ENCODE results near the gene CRACR2A. TPM values are rescaled to one million over a fixed set of nuclear protein-coding genes. Genes with fewer than 3 reads are reported as not detected.

Gene CRACR2A
- total and polyA plus RNA-seq, 2 donors from 2014 or later, result 0.22 to 6.1 TPM

GRCh38 chr12:3628629-3629028, 124.3 kb downstream of the CRACR2A start:
- H3K9ac ChIP-seq (ENCODE audit: low read length in 3 of 3), result no peak overlapping the region
- FAIRE-seq (no peak), DNase-seq (no peak)
- TF ChIP-seq CTCF (IDR thresholded peaks at IDR 0.05; ENCODE audit: borderline replicate concordance, extremely low read depth, insufficient read depth), result no peak
- no peaks in the 10 kb centered on the region for H3K27me3 ChIP-seq (ENCODE audit: control insufficient read depth, insufficient read depth, low read length)
- H3K27ac ChIP-seq (ENCODE audit: low read depth in 2 of 2, low read length in 2 of 2), result no peak overlapping the region
- no peaks in the 10 kb centered on the region for H3K9me3 ChIP-seq (ENCODE audit: control insufficient read depth in 2 of 3, insufficient read depth in 1 of 3, low read length in 3 of 3)
- no peaks in the 10 kb centered on the region for H3K36me3 ChIP-seq (ENCODE audit: control insufficient read depth in 2 of 3, insufficient read depth in 3 of 3, low read length in 3 of 3)
- no peaks in the 10 kb centered on the region for H3K4me1 ChIP-seq (ENCODE audit: control insufficient read depth in 2 of 3, insufficient read depth in 2 of 3, low read depth in 1 of 3, low read length in 3 of 3)
- intact Hi-C loops (cut with DNase I), result no loop called here
- no peak overlapping the region for H3K4me3 ChIP-seq (ENCODE audit: low read length in 3 of 3)

GRCh38 chr12:3627336-3627735, 125.6 kb downstream of the CRACR2A start:
- no peak for DNase-seq
- TF ChIP-seq CTCF (IDR thresholded peaks at IDR 0.05; ENCODE audit: borderline replicate concordance, extremely low read depth, insufficient read depth), result no peak
- Histone ChIP-seq H3K27me3 (ENCODE audit: control insufficient read depth, insufficient read depth, low read length) (no peaks in the 10 kb centered on the region), H3K9ac (ENCODE audit: low read length in 3 of 3) (no peak overlapping the region), H3K4me3 (ENCODE audit: low read length in 3 of 3) (no peak overlapping the region), H3K9me3 (ENCODE audit: control insufficient read depth in 2 of 3, insufficient read depth in 1 of 3, low read length in 3 of 3) (no peaks in the 10 kb centered on the region), H3K4me1 (ENCODE audit: control insufficient read depth in 2 of 3, insufficient read depth in 2 of 3, low read depth in 1 of 3, low read length in 3 of 3) (no peaks in the 10 kb centered on the region), H3K27ac (ENCODE audit: low read depth in 2 of 2, low read length in 2 of 2) (no peak overlapping the region), H3K36me3 (ENCODE audit: control insufficient read depth in 2 of 3, insufficient read depth in 3 of 3, low read length in 3 of 3) (no peaks in the 10 kb centered on the region)
- FAIRE-seq, result no peak
- intact Hi-C loops (cut with DNase I), result no loop called here

GRCh38 chr12:3624273-3624672, 128.6 kb downstream of the CRACR2A start:
- FAIRE-seq, result no peak
- no peaks in the 10 kb centered on the region for H3K9me3 ChIP-seq (ENCODE audit: control insufficient read depth in 2 of 3, insufficient read depth in 1 of 3, low read length in 3 of 3)

More at GRCh38 chr12:3624273-3624672, 128.6 kb downstream of the CRACR2A start:
- no peaks in the 10 kb centered on the region for H3K4me1 ChIP-seq (ENCODE audit: control insufficient read depth in 2 of 3, insufficient read depth in 2 of 3, low read depth in 1 of 3, low read length in 3 of 3)
- H3K27ac ChIP-seq (ENCODE audit: low read depth in 2 of 2, low read length in 2 of 2), result no peak overlapping the region
- intact Hi-C loops (cut with DNase I), result no loop called here
- no peaks in the 10 kb centered on the region for H3K36me3 ChIP-seq (ENCODE audit: control insufficient read depth in 2 of 3, insufficient read depth in 3 of 3, low read length in 3 of 3)
- DNase-seq, result no peak
- H3K4me3 ChIP-seq (ENCODE audit: low read length in 3 of 3), result no peak overlapping the region
- TF ChIP-seq CTCF (IDR thresholded peaks at IDR 0.05; ENCODE audit: borderline replicate concordance, extremely low read depth, insufficient read depth), result no peak
- H3K27me3 ChIP-seq (ENCODE audit: control insufficient read depth, insufficient read depth, low read length), result no peaks in the 10 kb centered on the region
- no peak overlapping the region for H3K9ac ChIP-seq (ENCODE audit: low read length in 3 of 3)
